HG02885 (cell line): ENCODE results near the gene KIAA1328.

Experiments used
- ATAC-seq: cut with Tn5 transposase; IDR thresholded peaks from one replicate; pipeline ENCODE4 v1.9.1; 2021; ENCODE audit warnings: mild to moderate bottlenecking; ENCODE audit not compliant: unreplicated experiment, poor library complexity

The KIAA1328 gene

GRCh38 chr18:36934884-36935283, 106.0 kb downstream of the KIAA1328 start:
- no peak for ATAC-seq

GRCh38 chr18:36942264-36942663, 113.3 kb downstream of the KIAA1328 start:
- ATAC-seq = peak; percentile 64

GRCh38 chr18:36947820-36948348, 119.0 kb downstream of the KIAA1328 start:
- ATAC-seq = no peak

GRCh38 chr18:36950282-36950681, 121.4 kb downstream of the KIAA1328 start:
- ATAC-seq = no peak

GRCh38 chr18:36950960-36951359, 122.0 kb downstream of the KIAA1328 start:
- no peak for ATAC-seq

GRCh38 chr18:36953047-36953446, 124.1 kb downstream of the KIAA1328 start:
- ATAC-seq = no peak

GRCh38 chr18:36960038-36960437, 131.1 kb downstream of the KIAA1328 start:
- ATAC-seq = no peak

GRCh38 chr18:36963464-36963863, 134.5 kb downstream of the KIAA1328 start:
- ATAC-seq = no peak

GRCh38 chr18:36974686-36975085, 145.8 kb downstream of the KIAA1328 start:
- ATAC-seq = no peak

GRCh38 chr18:36977121-36977520, 148.2 kb downstream of the KIAA1328 start:
- ATAC-seq = no peak

GRCh38 chr18:36993068-36993467, 164.1 kb downstream of the KIAA1328 start:
- ATAC-seq = peak; percentile 72

- peak; percentile 85 for ATAC-seq
These were observed 177.8 kb downstream of the KIAA1328 start for GRCh38 chr18:37006742-37007141.

- no peak for ATAC-seq
These were observed 183.5 kb downstream of the KIAA1328 start for GRCh38 chr18:37012452-37012851.

- no peak for ATAC-seq
These were observed 190.4 kb downstream of the KIAA1328 start for GRCh38 chr18:37019157-37019827.

- ATAC-seq = no peak
These were observed 204.5 kb downstream of the KIAA1328 start for GRCh38 chr18:37033419-37033818.

GRCh38 chr18:37042381-37042780, 213.5 kb downstream of the KIAA1328 start:
- ATAC-seq = no peak

- no peak for ATAC-seq
These were observed 226.3 kb downstream of the KIAA1328 start for GRCh38 chr18:37055137-37055802.

GRCh38 chr18:37064187-37064586, 235.3 kb downstream of the KIAA1328 start:
- no peak for ATAC-seq

- no peak for ATAC-seq
These were observed 236.3 kb downstream of the KIAA1328 start for GRCh38 chr18:37065254-37065653.

GRCh38 chr18:37084912-37085311, 256.0 kb downstream of the KIAA1328 start:
- ATAC-seq = no peak

GRCh38 chr18:37085362-37085761, 256.4 kb downstream of the KIAA1328 start:
- no peak for ATAC-seq
